ENCODE results near the gene TGFBR3.

- peak; percentile 69 for TF ChIP-seq POLR2A (conservative IDR thresholded peaks at IDR 0.05)
- TF ChIP-seq MAFK (IDR thresholded peaks at IDR 0.05; ENCODE audit: low read length) = peak; percentile 6; the same call in 1 of the 2 replicates
Measured at GRCh38 chr1:91706140-91706957, 179.6 kb downstream of the TGFBR3 start.
